ENCODE data around the gene C11orf68. TPM values are rescaled to one million over a fixed set of nuclear protein-coding genes. Genes with fewer than 3 reads are reported as not detected.

C11orf68 gene
- total RNA-seq, 1 experiment from 2014 or later = 31.9 TPM

DNA sequence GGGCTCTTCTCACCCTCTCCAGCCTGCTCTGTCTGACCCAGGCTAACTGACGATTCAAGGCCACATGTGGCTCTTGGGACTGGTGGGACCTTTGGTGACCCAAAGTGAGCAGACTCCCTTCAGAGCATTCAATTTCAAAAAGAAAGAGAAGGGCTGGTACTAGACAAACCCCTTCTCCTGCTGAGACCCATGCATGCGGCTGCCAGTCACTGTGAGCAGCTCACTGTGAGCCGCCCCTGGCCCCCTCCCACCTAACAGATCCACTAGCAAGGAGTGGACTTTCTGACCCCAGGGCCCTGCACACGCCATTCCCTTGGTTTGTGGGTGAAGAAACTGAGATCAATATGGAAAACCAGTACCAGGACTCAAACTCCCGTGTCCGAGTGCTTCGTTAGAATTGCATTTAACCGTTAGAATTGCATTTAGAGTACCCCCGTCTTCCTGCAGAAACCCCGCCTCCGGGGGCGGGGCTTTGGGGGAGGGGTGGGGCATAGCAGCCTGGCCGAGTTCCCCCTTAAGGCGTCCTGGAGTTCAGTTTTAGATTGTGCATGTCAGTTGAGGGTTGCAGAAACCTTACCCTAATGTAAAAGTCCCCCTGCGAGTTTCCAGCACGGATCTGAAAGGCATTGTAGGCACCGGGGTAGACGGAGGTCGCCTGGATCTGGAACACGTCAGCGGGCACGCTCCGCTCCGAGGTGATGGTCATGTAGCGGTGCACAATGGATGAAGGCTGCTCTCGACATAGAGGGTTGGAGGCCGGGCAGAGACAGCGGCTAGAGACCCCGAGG is 51.4 kb downstream of the C11orf68 start:
- peak; percentile 44 for ATAC-seq

More for the DNA sequence above, 51.4 kb downstream of the C11orf68 start:
- Mint-ChIP-seq H3K36me3 (peaks cover 20% of the 10 kb centered on the region), H3K27ac (peak overlapping the region; percentile 44), H3K4me1 (peaks cover 11% of the 10 kb centered on the region), H3K27me3 (ENCODE audit: low read depth) (peaks cover 42% of the 10 kb centered on the region), H3K4me3 (peak overlapping the region; percentile 88), H3K9me3 (no peaks in the 10 kb centered on the region)
- CTCF ChIA-PET = interaction anchor here (0.5 to 16.6 kb wide), 7 partner anchors 8 to 181 kb away, joined by 3 to 539 read pairs (median 4); partner anchors contain the start of genes CCDC85B, CFL1, FIBP and MUS81
- DNase-seq (ENCODE audit: low spot score) = peak; percentile 74
- TF ChIP-seq ZMAT4 (CRISPR knock-in tag; IDR thresholded peaks at IDR 0.05) = peak; percentile 13; the same call in 1 of the 2 replicates
- TF ChIP-seq RORB (CRISPR knock-in tag; IDR thresholded peaks at IDR 0.05) = no peak
- TF ChIP-seq MYBL2 (CRISPR knock-in tag; IDR thresholded peaks at IDR 0.05) = 0 out of 2 replicates have a peak, but pooled peaks have one; percentile 14
- TF ChIP-seq ZNF263 (CRISPR knock-in tag; IDR thresholded peaks at IDR 0.05; ENCODE audit: low read depth) = no peak
- TF ChIP-seq, protein P1, sequence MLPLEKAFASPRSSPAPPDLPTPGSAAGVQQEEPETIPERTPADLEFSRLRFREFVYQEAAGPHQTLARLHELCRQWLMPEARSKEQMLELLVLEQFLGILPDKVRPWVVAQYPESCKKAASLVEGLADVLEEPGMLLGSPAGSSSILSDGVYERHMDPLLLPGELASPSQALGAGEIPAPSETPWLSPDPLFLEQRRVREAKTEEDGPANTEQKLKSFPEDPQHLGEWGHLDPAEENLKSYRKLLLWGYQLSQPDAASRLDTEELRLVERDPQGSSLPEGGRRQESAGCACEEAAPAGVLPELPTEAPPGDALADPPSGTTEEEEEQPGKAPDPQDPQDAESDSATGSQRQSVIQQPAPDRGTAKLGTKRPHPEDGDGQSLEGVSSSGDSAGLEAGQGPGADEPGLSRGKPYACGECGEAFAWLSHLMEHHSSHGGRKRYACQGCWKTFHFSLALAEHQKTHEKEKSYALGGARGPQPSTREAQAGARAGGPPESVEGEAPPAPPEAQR (CRISPR knock-in tag; IDR thresholded peaks at IDR 0.05) = no peak
- TF ChIP-seq NR1H2 (CRISPR knock-in tag; IDR thresholded peaks at IDR 0.05) = no peak
- POLR2A ChIA-PET = interaction anchor here (0.7 to 3.1 kb wide), 4 partner anchors 8 to 25 kb away, joined by 3 to 19 read pairs (median 4); partner anchors contain the start of genes CFL1, FIBP and MUS81

Other genes with a start within 250 kb of the C11orf68 start
- gene KAT5, start 206.8 kb downstream of the C11orf68 start, total RNA-seq (2021) = 44.9 to 56.6 TPM (median 46.0 TPM) in 3 replicates
- 42.1 to 53.0 TPM (median 52.2 TPM) in 3 replicates for gene RNASEH2C, start 198.3 kb downstream of the C11orf68 start, total RNA-seq (2021)
- gene AP5B1, start 138.1 kb downstream of the C11orf68 start, total RNA-seq (2021) = 16.5 to 17.7 TPM (median 17.2 TPM) in 3 replicates
- gene OVOL1, start 132.0 kb downstream of the C11orf68 start, total RNA-seq (2021) = 6.8 to 7.7 TPM (median 7.7 TPM) in 3 replicates
- 2.2 to 3.4 TPM (median 2.9 TPM) in 3 replicates for gene SNX32, start 85.1 kb downstream of the C11orf68 start, total RNA-seq (2021)
- gene CFL1, start 60.9 kb downstream of the C11orf68 start, total RNA-seq (2021) = 1,014 to 1,073 TPM (median 1,031 TPM) in 3 replicates
- 44.9 to 45.9 TPM (median 45.1 TPM) in 3 replicates for gene MUS81, start 58.6 kb downstream of the C11orf68 start, total RNA-seq (2021)
- gene EFEMP2, start 46.3 kb downstream of the C11orf68 start, total RNA-seq (2021) = 14.2 to 17.9 TPM (median 17.8 TPM) in 3 replicates
- gene CTSW, start 39.2 kb downstream of the C11orf68 start, total RNA-seq (2021) = 0.18 TPM in 1 of 3 replicates, not detected in the others
- gene FIBP, start 30.6 kb downstream of the C11orf68 start, total RNA-seq (2021) = 91.6 to 93.1 TPM (median 92.2 TPM) in 3 replicates
- gene CCDC85B, start 28.4 kb downstream of the C11orf68 start, total RNA-seq (2021) = 52.7 to 55.3 TPM (median 53.0 TPM) in 3 replicates
- 16.3 to 20.5 TPM (median 17.1 TPM) in 3 replicates for gene FOSL1, start 18.7 kb downstream of the C11orf68 start, total RNA-seq (2021)
- gene DRAP1, start 364 bp upstream of the C11orf68 start, total RNA-seq (2021) = 111 to 129 TPM (median 114 TPM) in 3 replicates
- 3.4 to 4.5 TPM (median 4.1 TPM) in 3 replicates for gene TSGA10IP, start 26.4 kb upstream of the C11orf68 start, total RNA-seq (2021)
- 52.3 to 57.0 TPM (median 52.5 TPM) in 3 replicates for gene SART1, start 42.7 kb upstream of the C11orf68 start, total RNA-seq (2021)
- gene EIF1AD, start 83.1 kb upstream of the C11orf68 start, total RNA-seq (2021) = 29.7 to 37.6 TPM (median 32.6 TPM) in 3 replicates
- 269 to 314 TPM (median 310 TPM) in 3 replicates for gene BANF1, start 83.4 kb upstream of the C11orf68 start, total RNA-seq (2021)
- gene CST6, start 92.9 kb upstream of the C11orf68 start, total RNA-seq (2021) = 0.72 to 2.7 TPM (median 1.9 TPM) in 3 replicates
- not detected in 3 replicates for gene CATSPER1, start 107.4 kb upstream of the C11orf68 start, total RNA-seq (2021)
- gene GAL3ST3, start 130.1 kb upstream of the C11orf68 start, total RNA-seq (2021) = 21.3 to 22.6 TPM (median 21.6 TPM) in 3 replicates
- 235 to 295 TPM (median 251 TPM) in 3 replicates for gene SF3B2, start 133.3 kb upstream of the C11orf68 start, total RNA-seq (2021)
- gene PACS1, start 151.2 kb upstream of the C11orf68 start, total RNA-seq (2021) = 30.1 to 34.8 TPM (median 30.9 TPM) in 3 replicates